GM12874 (cell line): ENCODE data around the gene FBXL16.

Experiments
- CTCF ChIP-seq: IDR thresholded peaks from 2 replicates; pipeline ENCODE4 v1.5.1; 2011; ENCODE audit warnings: low read depth, mild to moderate bottlenecking, control low read depth, low read length, moderate library complexity; ENCODE audit not compliant: insufficient read depth

FBXL16 gene

GRCh38 chr16:723695-724094, 18.1 kb upstream of the FBXL16 start:
- no peak for TF ChIP-seq CTCF

GRCh38 chr16:722835-723633, 17.4 kb upstream of the FBXL16 start:
- no peak for TF ChIP-seq CTCF

GRCh38 chr16:721765-722540, 16.4 kb upstream of the FBXL16 start:
- no peak for TF ChIP-seq CTCF

GRCh38 chr16:720990-721764, 15.6 kb upstream of the FBXL16 start, which contains the start of gene ANTKMT:
Gene ANTKMT, plus strand, starts transcription at chr16:721146. Its CDS starts 129 bp downstream, at chr16:721275.
- TF ChIP-seq CTCF, result no peak

GRCh38 chr16:720447-720989, 14.9 kb upstream of the FBXL16 start:
- peak; percentile 47 for TF ChIP-seq CTCF

GRCh38 chr16:719815-720446, 14.3 kb upstream of the FBXL16 start:
- TF ChIP-seq CTCF, result peak; percentile 22; the same call in 1 of the 2 replicates
